Breast epithelium (tissue), 4 donors: ENCODE data around the gene ALDH1A2. TPM values are rescaled to one million over a fixed set of nuclear protein-coding genes. Genes with fewer than 3 reads are reported as not detected.

ENCODE experiments used
- DNase-seq, 2 donors: peaks; one replicate each; pipeline ENCODE4 v3.0.0-alpha.2; 2019; ENCODE audit warnings: low spot score in 2 of 2
- H3K27ac ChIP-seq, 2 donors: fragments of 200-600 bp; sonication (generic) in 1 of 2; one replicate each; pipeline ENCODE4 v1.5.1; 2016 to 2019; ENCODE audit warnings: mild to moderate bottlenecking in 1 of 2
- H3K27me3 ChIP-seq, 2 donors: fragments of 200-600 bp; sonication (generic) in 1 of 2; one replicate each; pipeline versions ENCODE4 v1.5.1 to v1.6.0; 2017 to 2019; ENCODE audit warnings: control low read depth in 1 of 2, mild to moderate bottlenecking in 1 of 2
- H3K36me3 ChIP-seq: fragments of 200-600 bp; one replicate; pipeline ENCODE4 v1.5.1; 2019
- H3K4me1 ChIP-seq, 2 donors: fragments of 200-600 bp; sonication (generic); one replicate each; pipeline ENCODE4 v1.5.1; 2016 to 2019; ENCODE audit warnings: control low read depth in 1 of 2
- H3K4me3 ChIP-seq, 3 donors: fragments of 200-600 bp; sonication (generic); 1 replicate in 2 of 3; 2 replicates in 1 of 3; pipeline ENCODE4 v1.5.1; 2016 to 2019; ENCODE audit warnings: mild to moderate bottlenecking in 3 of 3, moderate library complexity in 2 of 3
- H3K9me3 ChIP-seq, 2 donors: fragments of 200-600 bp; sonication (generic) in 1 of 2; one replicate each; pipeline ENCODE4 v1.5.1; 2016 to 2019; ENCODE audit warnings: control low read depth in 1 of 2
- CTCF ChIP-seq, 3 donors: fragments of 450-650 bp; IDR thresholded peaks; one replicate each; pipeline ENCODE4 v1.5.1; 2016 to 2017; ENCODE audit warnings: antibody characterized with exemption in 3 of 3, mild to moderate bottlenecking in 3 of 3, moderate library complexity in 3 of 3
- POLR2A ChIP-seq: fragments of 450-650 bp; IDR thresholded peaks from one replicate; pipeline ENCODE4 v1.6.1; 2016; ENCODE audit warnings: antibody characterized with exemption, mild to moderate bottlenecking, moderate library complexity
- POLR2AphosphoS5 ChIP-seq, 3 donors: sonication (generic); formaldehyde crosslinking; IDR thresholded peaks; one replicate each; pipeline ENCODE4 v1.6.1; 2017; ENCODE audit warnings: antibody characterized with exemption in 3 of 3
- intact Hi-C: fragments of 100-400 bp; cut with DNase I; formaldehyde crosslinking; loops from one replicate; pipeline ENCODE4 v1.15.1; 2023; ENCODE audit warnings: low total_unique reads
- total RNA-seq, 3 donors: library from RNA; depleted of rRNA; stranded (reverse); fragments of >200 nt; gene quantifications; one replicate each; pipeline ENCODE4 v1.1.0, GENCODE V29; 2016

Gene ALDH1A2
- total RNA-seq, 3 donors from 2014 or later: 6.1 to 19.6 (median 11.1) TPM

- Histone ChIP-seq H3K4me1 (no peaks in the 10 kb centered on the region), H3K27ac (no peak overlapping the region)
- intact Hi-C loops: no loop called here
Observed at GRCh38 chr15:57947781-57948180, 117.7 kb downstream of the ALDH1A2 start.

GRCh38 chr15:57947282-57947681 is 118.2 kb downstream of the ALDH1A2 start:
- no peak for DNase-seq
- Histone ChIP-seq H3K27ac (no peak overlapping the region), H3K4me3 (no peak overlapping the region), H3K4me1 (no peaks in the 10 kb centered on the region), H3K27me3 (no peaks in the 10 kb centered on the region), H3K36me3 (no peaks in the 10 kb centered on the region), H3K9me3 (no peaks in the 10 kb centered on the region)
- no peak for TF ChIP-seq POLR2A
- no peak for TF ChIP-seq POLR2AphosphoS5 (IDR thresholded peaks at IDR 0.05)
- no peak for TF ChIP-seq CTCF (IDR thresholded peaks at IDR 0.05)
- intact Hi-C loops: no loop called here

More at GRCh38 chr15:57947781-57948180, 117.7 kb downstream of the ALDH1A2 start:
- TF ChIP-seq POLR2AphosphoS5 (IDR thresholded peaks at IDR 0.05) (no peak), CTCF (IDR thresholded peaks at IDR 0.05) (no peak), POLR2A (no peak)
- no peaks in the 10 kb centered on the region for H3K9me3 ChIP-seq
- H3K36me3 ChIP-seq: no peaks in the 10 kb centered on the region
- no peaks in the 10 kb centered on the region for H3K27me3 ChIP-seq
- H3K4me3 ChIP-seq: no peak overlapping the region
- DNase-seq: no peak

- H3K4me3 ChIP-seq: no peak overlapping the region
- no peaks in the 10 kb centered on the region for H3K27me3 ChIP-seq
- H3K27ac ChIP-seq: no peak overlapping the region
- no peaks in the 10 kb centered on the region for H3K4me1 ChIP-seq
- H3K9me3 ChIP-seq: no peaks in the 10 kb centered on the region
- intact Hi-C loops: no loop called here
- no peak for TF ChIP-seq POLR2A
- TF ChIP-seq POLR2AphosphoS5 (IDR thresholded peaks at IDR 0.05): no peak
- TF ChIP-seq CTCF (IDR thresholded peaks at IDR 0.05): no peak
- H3K36me3 ChIP-seq: no peaks in the 10 kb centered on the region
- no peak for DNase-seq
Observed at GRCh38 chr15:57946491-57947048, 118.9 kb downstream of the ALDH1A2 start.

GRCh38 chr15:57945616-57946015 is 119.9 kb downstream of the ALDH1A2 start:
- Histone ChIP-seq H3K4me1 (no peaks in the 10 kb centered on the region), H3K27me3 (no peaks in the 10 kb centered on the region), H3K36me3 (no peaks in the 10 kb centered on the region), H3K4me3 (no peak overlapping the region), H3K27ac (no peak overlapping the region), H3K9me3 (no peaks in the 10 kb centered on the region)
- DNase-seq: no peak
- intact Hi-C loops: no loop called here
- TF ChIP-seq POLR2A: no peak
- no peak for TF ChIP-seq POLR2AphosphoS5 (IDR thresholded peaks at IDR 0.05)
- no peak for TF ChIP-seq CTCF (IDR thresholded peaks at IDR 0.05)

GRCh38 chr15:57943754-57944420 is 121.6 kb downstream of the ALDH1A2 start:
- no peak overlapping the region for H3K4me3 ChIP-seq
- no peak for DNase-seq
- H3K4me1 ChIP-seq: no peaks in the 10 kb centered on the region
- TF ChIP-seq POLR2AphosphoS5 (IDR thresholded peaks at IDR 0.05) (no peak), CTCF (IDR thresholded peaks at IDR 0.05) (no peak), POLR2A (no peak)
- H3K9me3 ChIP-seq: no peaks in the 10 kb centered on the region
- intact Hi-C loops: no loop called here
- no peaks in the 10 kb centered on the region for H3K27me3 ChIP-seq
- no peak overlapping the region for H3K27ac ChIP-seq
- no peaks in the 10 kb centered on the region for H3K36me3 ChIP-seq
